ENCODE data around the gene HELZ.

GRCh38 chr17:67278363-67278762, 33.4 kb upstream of the HELZ start:
- TF ChIP-seq CTCF (IDR thresholded peaks at IDR 0.05) (no peak), REST (IDR thresholded peaks at IDR 0.05; ENCODE audit: low read depth, low read length) (no peak), RCOR1 (IDR thresholded peaks at IDR 0.05; ENCODE audit: low read length) (no peak), IRF3 (IDR thresholded peaks at IDR 0.05; ENCODE audit: low read depth, low read length) (no peak), MAX (IDR thresholded peaks at IDR 0.05; ENCODE audit: low read depth) (no peak), EZH2phosphoT487 (IDR thresholded peaks at IDR 0.05; ENCODE audit: borderline replicate concordance, low read depth) (no peak), RAD21 (IDR thresholded peaks at IDR 0.05; ENCODE audit: low read length) (no peak), CHD2 (IDR thresholded peaks at IDR 0.05; ENCODE audit: low read length, partially characterized antibody) (no peak), RFX5 (IDR thresholded peaks at IDR 0.05; ENCODE audit: low read length) (no peak), YY1 (IDR thresholded peaks at IDR 0.05; ENCODE audit: low read depth) (no peak), EP300 (IDR thresholded peaks at IDR 0.05; ENCODE audit: borderline replicate concordance in 1 of 2, low read depth in 1 of 2, low read length in 1 of 2) (no peak), MEF2A (IDR thresholded peaks at IDR 0.05; ENCODE audit: borderline replicate concordance, low read depth) (no peak)
